ENCODE results near the gene ZNF646.

Gene ZNF646

GRCh38 chr16:31105677-31106213 is 31.5 kb downstream of the ZNF646 start:
- peaks cover 10% of the 10 kb centered on the region for H3K36me3 Mint-ChIP-seq (ENCODE audit: low read depth)
- H3K27ac Mint-ChIP-seq = peak overlapping the region; percentile 66
- peak overlapping the region; percentile 33 for H3K4me3 Mint-ChIP-seq
- peaks cover 35% of the 10 kb centered on the region for H3K4me1 Mint-ChIP-seq (ENCODE audit: low read depth)
- no peaks in the 10 kb centered on the region for H3K27me3 Mint-ChIP-seq
- no peaks in the 10 kb centered on the region for H3K9me3 Mint-ChIP-seq

- peaks cover 35% of the 10 kb centered on the region for H3K4me1 Mint-ChIP-seq (ENCODE audit: low read depth)
- H3K36me3 Mint-ChIP-seq (ENCODE audit: low read depth) = peaks cover 16% of the 10 kb centered on the region
- no peaks in the 10 kb centered on the region for H3K27me3 Mint-ChIP-seq
- no peaks in the 10 kb centered on the region for H3K9me3 Mint-ChIP-seq
- peak overlapping the region; percentile 89 for H3K4me3 Mint-ChIP-seq
- peak overlapping the region; percentile 96 for H3K27ac Mint-ChIP-seq
Measured at GRCh38 chr16:31106509-31107464, 32.6 kb downstream of the ZNF646 start.

GRCh38 chr16:31107465-31107867 is 33.2 kb downstream of the ZNF646 start:
- H3K9me3 Mint-ChIP-seq = no peaks in the 10 kb centered on the region
- peak overlapping the region; percentile 96 for H3K27ac Mint-ChIP-seq
- peaks cover 19% of the 10 kb centered on the region for H3K36me3 Mint-ChIP-seq (ENCODE audit: low read depth)
- peaks cover 35% of the 10 kb centered on the region for H3K4me1 Mint-ChIP-seq (ENCODE audit: low read depth)
- H3K4me3 Mint-ChIP-seq = peak overlapping the region; percentile 89
- no peaks in the 10 kb centered on the region for H3K27me3 Mint-ChIP-seq

GRCh38 chr16:31108035-31108793 is 34.0 kb downstream of the ZNF646 start, which contains the start of gene BCKDK:
Gene BCKDK (plus strand): TSS chr16:31108386. CDS start chr16:31109224, 838 bp downstream.
- Mint-ChIP-seq H3K36me3 (ENCODE audit: low read depth) (peaks cover 20% of the 10 kb centered on the region), H3K4me1 (ENCODE audit: low read depth) (peaks cover 35% of the 10 kb centered on the region), H3K27me3 (no peaks in the 10 kb centered on the region), H3K9me3 (no peaks in the 10 kb centered on the region), H3K4me3 (peak within 1 kb of the TSS; percentile 89), H3K27ac (peak within 1 kb of the TSS; percentile 96)

- Mint-ChIP-seq H3K36me3 (ENCODE audit: low read depth) (peaks cover 20% of the 10 kb centered on the region), H3K4me3 (peak overlapping the region; percentile 81), H3K4me1 (ENCODE audit: low read depth) (peaks cover 38% of the 10 kb centered on the region), H3K27me3 (no peaks in the 10 kb centered on the region), H3K9me3 (no peaks in the 10 kb centered on the region), H3K27ac (peak overlapping the region; percentile 90)
Measured at GRCh38 chr16:31108794-31109558, 34.8 kb downstream of the ZNF646 start.

- peaks cover 42% of the 10 kb centered on the region for H3K4me1 Mint-ChIP-seq (ENCODE audit: low read depth)
- H3K27me3 Mint-ChIP-seq = no peaks in the 10 kb centered on the region
- H3K36me3 Mint-ChIP-seq (ENCODE audit: low read depth) = peaks cover 21% of the 10 kb centered on the region
- H3K9me3 Mint-ChIP-seq = no peaks in the 10 kb centered on the region
- H3K27ac Mint-ChIP-seq = peak overlapping the region; percentile 90
- H3K4me3 Mint-ChIP-seq = peak overlapping the region; percentile 81
Measured at GRCh38 chr16:31109622-31110021, 35.4 kb downstream of the ZNF646 start.

GRCh38 chr16:31110106-31111034 is 36.1 kb downstream of the ZNF646 start:
- Mint-ChIP-seq H3K27ac (no peak overlapping the region), H3K9me3 (no peaks in the 10 kb centered on the region)

GRCh38 chr16:31111881-31112466 is 37.8 kb downstream of the ZNF646 start:
- H3K27ac Mint-ChIP-seq = no peak overlapping the region
- H3K4me3 Mint-ChIP-seq = no peak overlapping the region
- H3K9me3 Mint-ChIP-seq = no peaks in the 10 kb centered on the region
- H3K4me1 Mint-ChIP-seq (ENCODE audit: low read depth) = peaks cover 46% of the 10 kb centered on the region
- H3K27me3 Mint-ChIP-seq = no peaks in the 10 kb centered on the region
- peaks cover 24% of the 10 kb centered on the region for H3K36me3 Mint-ChIP-seq (ENCODE audit: low read depth)

More at GRCh38 chr16:31110106-31111034, 36.1 kb downstream of the ZNF646 start:
- Mint-ChIP-seq H3K27me3 (no peaks in the 10 kb centered on the region), H3K36me3 (ENCODE audit: low read depth) (peaks cover 24% of the 10 kb centered on the region), H3K4me3 (peak overlapping the region; percentile 81), H3K4me1 (ENCODE audit: low read depth) (peaks cover 45% of the 10 kb centered on the region)

GRCh38 chr16:31112711-31113110 is 38.5 kb downstream of the ZNF646 start:
- Mint-ChIP-seq H3K4me3 (no peak overlapping the region), H3K36me3 (ENCODE audit: low read depth) (peaks cover 24% of the 10 kb centered on the region), H3K27ac (no peak overlapping the region), H3K9me3 (no peaks in the 10 kb centered on the region), H3K4me1 (ENCODE audit: low read depth) (peaks cover 38% of the 10 kb centered on the region), H3K27me3 (no peaks in the 10 kb centered on the region)

GRCh38 chr16:31113121-31114120 is 39.2 kb downstream of the ZNF646 start:
- Mint-ChIP-seq H3K27me3 (no peaks in the 10 kb centered on the region), H3K9me3 (no peaks in the 10 kb centered on the region), H3K36me3 (ENCODE audit: low read depth) (peaks cover 24% of the 10 kb centered on the region), H3K27ac (no peak overlapping the region), H3K4me1 (ENCODE audit: low read depth) (peaks cover 40% of the 10 kb centered on the region), H3K4me3 (no peak overlapping the region)

- Mint-ChIP-seq H3K4me3 (no peak overlapping the region), H3K4me1 (ENCODE audit: low read depth) (peaks cover 43% of the 10 kb centered on the region)
Measured at GRCh38 chr16:31114468-31114867, 40.2 kb downstream of the ZNF646 start.

More at GRCh38 chr16:31114468-31114867, 40.2 kb downstream of the ZNF646 start:
- Mint-ChIP-seq H3K36me3 (ENCODE audit: low read depth) (peaks cover 24% of the 10 kb centered on the region), H3K27me3 (no peaks in the 10 kb centered on the region), H3K9me3 (no peaks in the 10 kb centered on the region), H3K27ac (no peak overlapping the region)
